ENCODE data around the gene MLST8. TPM values are rescaled to one million over a fixed set of nuclear protein-coding genes. Genes with fewer than 3 reads are reported as not detected.

The MLST8 gene
- total and polyA plus RNA-seq, 3 experiments from 2014 or later: 30.8 to 76.8 (median 75.4) TPM

- peak overlapping the region; percentile 49 for H3K4me3 ChIP-seq (ENCODE audit: low read length)
- Mint-ChIP-seq H3K36me3 (peaks cover 0 to 21% (median 0%) of the 10 kb centered on the region in 3 donors), H3K4me3 (peak overlapping the region; percentile 70 to 88 (median 74)), H3K27ac (peak overlapping the region in 5 of 8 donors; percentile 19 to 95 (median 60)), H3K4me1 (peaks cover 16 to 26% (median 17%) of the 10 kb centered on the region in 3 donors), H3K9me3 (no peaks in the 10 kb centered on the region), H3K27me3 (no peaks in the 10 kb centered on the region)
- ChIA-PET POLR2A (interaction anchor here (0.5 to 2.1 kb wide), 15 partner anchors 8 to 1971 kb away, joined by 3 to 20 read pairs (median 7); partner anchors contain the start of genes DNASE1L2, E4F1, ECI1 and MLST8), CTCF (interaction anchor here (1.1 to 1.6 kb wide), 2 partner anchors 8 to 73 kb away, joined by 3 read pairs; partner anchors contain the start of gene MLST8)
- H3K27ac ChIP-seq (ENCODE audit: low read depth, low read length): peak overlapping the region; percentile 51
- H3K4me1 ChIP-seq (ENCODE audit: insufficient read depth, low read length): peaks cover 15% of the 10 kb centered on the region
- no peaks in the 10 kb centered on the region for H3K27me3 ChIP-seq (ENCODE audit: insufficient read depth, low read length, poor library complexity, severe bottlenecking)
- H3K36me3 ChIP-seq (ENCODE audit: insufficient read depth, low read length): no peaks in the 10 kb centered on the region
- no peak for DNase-seq
- no peaks in the 10 kb centered on the region for H3K9me3 ChIP-seq (ENCODE audit: low read length)
Measured at GRCh38 chr16:2213817-2214718, 8.8 kb downstream of the MLST8 start.

GRCh38 chr16:2214719-2214968, 9.4 kb downstream of the MLST8 start, which contains the start of gene PGP:
Gene PGP, minus strand, starts transcription at chr16:2214840. Its CDS starts 63 bp downstream, at chr16:2214777.
- Histone ChIP-seq H3K9me3 (ENCODE audit: low read length) (no peaks in the 10 kb centered on the region), H3K4me3 (ENCODE audit: low read length) (peak within 1 kb of the TSS; percentile 93), H3K27ac (ENCODE audit: low read depth, low read length) (peak within 1 kb of the TSS; percentile 89), H3K36me3 (ENCODE audit: insufficient read depth, low read length) (no peaks in the 10 kb centered on the region), H3K4me1 (ENCODE audit: insufficient read depth, low read length) (peaks cover 15% of the 10 kb centered on the region), H3K27me3 (ENCODE audit: insufficient read depth, low read length, poor library complexity, severe bottlenecking) (no peaks in the 10 kb centered on the region)
- peak within 1 kb of the TSS; percentile 75 to 95 (median 84) for H3K27ac Mint-ChIP-seq
- peaks cover 16 to 26% (median 17%) of the 10 kb centered on the region in 3 donors for H3K4me1 Mint-ChIP-seq
- peaks cover 0 to 19% (median 0%) of the 10 kb centered on the region in 3 donors for H3K36me3 Mint-ChIP-seq
- no peaks in the 10 kb centered on the region for H3K27me3 Mint-ChIP-seq
- DNase-seq: no peak
- H3K9me3 Mint-ChIP-seq: no peaks in the 10 kb centered on the region
- peak within 1 kb of the TSS; percentile 82 to 95 (median 89) for H3K4me3 Mint-ChIP-seq
- POLR2A ChIA-PET: interaction anchor here (0.5 to 2.1 kb wide), 16 partner anchors 9 to 1971 kb away, joined by 3 to 20 read pairs (median 6); partner anchors contain the start of genes DNASE1L2, E4F1, ECI1 and MLST8
- CTCF ChIA-PET: interaction anchor here (1.0 to 1.6 kb wide), 3 partner anchors 9 to 74 kb away, joined by 3 read pairs; partner anchors contain the start of gene MLST8

- peaks cover 16 to 26% (median 17%) of the 10 kb centered on the region in 3 donors for H3K4me1 Mint-ChIP-seq
- Histone ChIP-seq H3K4me1 (ENCODE audit: insufficient read depth, low read length) (peaks cover 15% of the 10 kb centered on the region), H3K27me3 (ENCODE audit: insufficient read depth, low read length, poor library complexity, severe bottlenecking) (no peaks in the 10 kb centered on the region), H3K9me3 (ENCODE audit: low read length) (no peaks in the 10 kb centered on the region), H3K4me3 (ENCODE audit: low read length) (no peak overlapping the region), H3K27ac (ENCODE audit: low read depth, low read length) (peak overlapping the region; percentile 89), H3K36me3 (ENCODE audit: insufficient read depth, low read length) (no peaks in the 10 kb centered on the region)
- peak overlapping the region in 6 of 7 donors; percentile 39 to 95 (median 58) for H3K4me3 Mint-ChIP-seq
- H3K9me3 Mint-ChIP-seq: no peaks in the 10 kb centered on the region
- H3K36me3 Mint-ChIP-seq: peaks cover 0 to 16% (median 0%) of the 10 kb centered on the region in 3 donors
- DNase-seq: no peak
- H3K27me3 Mint-ChIP-seq: no peaks in the 10 kb centered on the region
- H3K27ac Mint-ChIP-seq: peak overlapping the region in 2 of 8 donors; percentile 33 to 38
- ChIA-PET CTCF (no interaction called here), POLR2A (interaction anchor here (0.6 kb wide), 1 partner anchor 33 kb away, joined by 4 read pairs; no protein-coding TSS in a partner anchor)
Measured at GRCh38 chr16:2216330-2216729, 11.1 kb downstream of the MLST8 start.

GRCh38 chr16:2223221-2223941, 18.1 kb downstream of the MLST8 start, which contains the start of gene E4F1:
Gene E4F1, plus strand, starts transcription at chr16:2223591. Its CDS starts 23 bp downstream, at chr16:2223614.
- Histone ChIP-seq H3K4me3 (ENCODE audit: low read length) (peak within 1 kb of the TSS; percentile 87), H3K36me3 (ENCODE audit: insufficient read depth, low read length) (no peaks in the 10 kb centered on the region), H3K27me3 (ENCODE audit: insufficient read depth, low read length, poor library complexity, severe bottlenecking) (no peaks in the 10 kb centered on the region), H3K4me1 (ENCODE audit: insufficient read depth, low read length) (peaks cover 11% of the 10 kb centered on the region), H3K27ac (ENCODE audit: low read depth, low read length) (peak within 1 kb of the TSS; percentile 82), H3K9me3 (ENCODE audit: low read length) (no peaks in the 10 kb centered on the region)
- peaks cover 9 to 32% (median 17%) of the 10 kb centered on the region in 3 donors for H3K4me1 Mint-ChIP-seq
- DNase-seq: peak; percentile 97 to 99 (median 99)
- peaks cover 0 to 12% (median 0%) of the 10 kb centered on the region in 3 donors for H3K36me3 Mint-ChIP-seq
- H3K27ac Mint-ChIP-seq: peak within 1 kb of the TSS; percentile 71 to 96 (median 80)
- no peaks in the 10 kb centered on the region for H3K9me3 Mint-ChIP-seq
- POLR2A ChIA-PET: interaction anchor here (1.9 kb wide), 1 partner anchor 9 kb away, joined by 12 read pairs; the partner anchor contains the start of gene PGP
- no peaks in the 10 kb centered on the region for H3K27me3 Mint-ChIP-seq
- peak within 1 kb of the TSS; percentile 84 to 94 (median 87) for H3K4me3 Mint-ChIP-seq
- CTCF ChIA-PET: no interaction called here

GRCh38 chr16:2223942-2224486, 18.8 kb downstream of the MLST8 start:
- CTCF ChIA-PET: no interaction called here
- peak overlapping the region; percentile 87 for H3K4me3 ChIP-seq (ENCODE audit: low read length)
- no peaks in the 10 kb centered on the region for H3K9me3 Mint-ChIP-seq
- DNase-seq: no peak
- H3K9me3 ChIP-seq (ENCODE audit: low read length): no peaks in the 10 kb centered on the region
- H3K27ac ChIP-seq (ENCODE audit: low read depth, low read length): peak overlapping the region; percentile 82
- H3K27me3 Mint-ChIP-seq: no peaks in the 10 kb centered on the region
- POLR2A ChIA-PET: interaction anchor here (1.9 kb wide), 1 partner anchor 10 kb away, joined by 12 read pairs; the partner anchor contains the start of gene PGP
- H3K27ac Mint-ChIP-seq: peak overlapping the region in 7 of 8 donors; percentile 23 to 93 (median 54)
- peak overlapping the region; percentile 78 to 94 (median 84) for H3K4me3 Mint-ChIP-seq
- peaks cover 0 to 16% (median 0%) of the 10 kb centered on the region in 3 donors for H3K36me3 Mint-ChIP-seq
- peaks cover 11% of the 10 kb centered on the region for H3K4me1 ChIP-seq (ENCODE audit: insufficient read depth, low read length)
- H3K4me1 Mint-ChIP-seq: peaks cover 9 to 32% (median 17%) of the 10 kb centered on the region in 3 donors
- no peaks in the 10 kb centered on the region for H3K36me3 ChIP-seq (ENCODE audit: insufficient read depth, low read length)
- H3K27me3 ChIP-seq (ENCODE audit: insufficient read depth, low read length, poor library complexity, severe bottlenecking): no peaks in the 10 kb centered on the region

GRCh38 chr16:2226245-2226793, 21.1 kb downstream of the MLST8 start:
- H3K36me3 ChIP-seq (ENCODE audit: insufficient read depth, low read length): peaks cover 10% of the 10 kb centered on the region
- no peak overlapping the region for H3K4me3 ChIP-seq (ENCODE audit: low read length)
- no peaks in the 10 kb centered on the region for H3K27me3 ChIP-seq (ENCODE audit: insufficient read depth, low read length, poor library complexity, severe bottlenecking)
- H3K36me3 Mint-ChIP-seq: peaks cover 0 to 36% (median 0%) of the 10 kb centered on the region in 3 donors
- peak overlapping the region in 3 of 8 donors; percentile 30 to 68 (median 38) for H3K27ac Mint-ChIP-seq
- H3K4me1 ChIP-seq (ENCODE audit: insufficient read depth, low read length): peaks cover 11% of the 10 kb centered on the region
- DNase-seq: no peak
- no peaks in the 10 kb centered on the region for H3K27me3 Mint-ChIP-seq
- H3K9me3 Mint-ChIP-seq: no peaks in the 10 kb centered on the region
- H3K27ac ChIP-seq (ENCODE audit: low read depth, low read length): no peak overlapping the region
- POLR2A ChIA-PET: no interaction called here
- peak overlapping the region in 5 of 7 donors; percentile 33 to 85 (median 52) for H3K4me3 Mint-ChIP-seq
- H3K9me3 ChIP-seq (ENCODE audit: low read length): no peaks in the 10 kb centered on the region
- peaks cover 9 to 32% (median 17%) of the 10 kb centered on the region in 3 donors for H3K4me1 Mint-ChIP-seq
- CTCF ChIA-PET: no interaction called here

GRCh38 chr16:2226918-2227317, 21.7 kb downstream of the MLST8 start:
- Histone ChIP-seq H3K9me3 (ENCODE audit: low read length) (no peaks in the 10 kb centered on the region), H3K36me3 (ENCODE audit: insufficient read depth, low read length) (peaks cover 10% of the 10 kb centered on the region), H3K27me3 (ENCODE audit: insufficient read depth, low read length, poor library complexity, severe bottlenecking) (no peaks in the 10 kb centered on the region), H3K27ac (ENCODE audit: low read depth, low read length) (no peak overlapping the region), H3K4me3 (ENCODE audit: low read length) (no peak overlapping the region), H3K4me1 (ENCODE audit: insufficient read depth, low read length) (peaks cover 11% of the 10 kb centered on the region)
- DNase-seq: no peak
- Mint-ChIP-seq H3K4me3 (peak overlapping the region in 3 of 7 donors; percentile 44 to 56 (median 47)), H3K4me1 (peaks cover 9 to 32% (median 17%) of the 10 kb centered on the region in 3 donors), H3K9me3 (no peaks in the 10 kb centered on the region), H3K36me3 (peaks cover 0 to 42% (median 0%) of the 10 kb centered on the region in 3 donors), H3K27ac (peak overlapping the region in 3 of 8 donors; percentile 30 to 68 (median 61)), H3K27me3 (no peaks in the 10 kb centered on the region)
- POLR2A ChIA-PET: no interaction called here
- CTCF ChIA-PET: no interaction called here
